Omental fat pad (tissue), 4 donors: Measurements from ENCODE around the gene C1QL4. TPM values are rescaled to one million over a fixed set of nuclear protein-coding genes. Genes with fewer than 3 reads are reported as not detected.

Experiments used
- ATAC-seq: fragments of 150-250 bp; one replicate; pipeline ENCODE4 v1.9.1; 2016; ENCODE audit warnings: mild to moderate bottlenecking, moderate library complexity; ENCODE audit not compliant: low FRiP score
- DNase-seq: peaks from one replicate; pipeline ENCODE4 v3.0.0-alpha.2; 2019; ENCODE audit warnings: low spot score
- total RNA-seq, 4 donors: library from RNA; depleted of rRNA; stranded (reverse); fragments of >200 nt; gene quantifications; one replicate each; pipeline ENCODE4 v1.1.0, GENCODE V29; 2016
- TF ChIP-seq, protein P1 (sequence below), 3 donors: fragments of 450-650 bp; IDR thresholded peaks; one replicate each; pipeline ENCODE4 v1.5.1; 2016 to 2017; ENCODE audit warnings: antibody characterized with exemption in 3 of 3, mild to moderate bottlenecking in 3 of 3, moderate library complexity in 2 of 3

The C1QL4 gene
- total RNA-seq, 4 donors from 2014 or later: 0.65 to 1.1 TPM; not detected in 2

GRCh38 chr12:49297695-49298060 is 39.3 kb downstream of the C1QL4 start:
- TF ChIP-seq, protein P1, sequence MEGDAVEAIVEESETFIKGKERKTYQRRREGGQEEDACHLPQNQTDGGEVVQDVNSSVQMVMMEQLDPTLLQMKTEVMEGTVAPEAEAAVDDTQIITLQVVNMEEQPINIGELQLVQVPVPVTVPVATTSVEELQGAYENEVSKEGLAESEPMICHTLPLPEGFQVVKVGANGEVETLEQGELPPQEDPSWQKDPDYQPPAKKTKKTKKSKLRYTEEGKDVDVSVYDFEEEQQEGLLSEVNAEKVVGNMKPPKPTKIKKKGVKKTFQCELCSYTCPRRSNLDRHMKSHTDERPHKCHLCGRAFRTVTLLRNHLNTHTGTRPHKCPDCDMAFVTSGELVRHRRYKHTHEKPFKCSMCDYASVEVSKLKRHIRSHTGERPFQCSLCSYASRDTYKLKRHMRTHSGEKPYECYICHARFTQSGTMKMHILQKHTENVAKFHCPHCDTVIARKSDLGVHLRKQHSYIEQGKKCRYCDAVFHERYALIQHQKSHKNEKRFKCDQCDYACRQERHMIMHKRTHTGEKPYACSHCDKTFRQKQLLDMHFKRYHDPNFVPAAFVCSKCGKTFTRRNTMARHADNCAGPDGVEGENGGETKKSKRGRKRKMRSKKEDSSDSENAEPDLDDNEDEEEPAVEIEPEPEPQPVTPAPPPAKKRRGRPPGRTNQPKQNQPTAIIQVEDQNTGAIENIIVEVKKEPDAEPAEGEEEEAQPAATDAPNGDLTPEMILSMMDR (IDR thresholded peaks at IDR 0.05): no peak
- ATAC-seq (no peak), DNase-seq (no peak)

DNA sequence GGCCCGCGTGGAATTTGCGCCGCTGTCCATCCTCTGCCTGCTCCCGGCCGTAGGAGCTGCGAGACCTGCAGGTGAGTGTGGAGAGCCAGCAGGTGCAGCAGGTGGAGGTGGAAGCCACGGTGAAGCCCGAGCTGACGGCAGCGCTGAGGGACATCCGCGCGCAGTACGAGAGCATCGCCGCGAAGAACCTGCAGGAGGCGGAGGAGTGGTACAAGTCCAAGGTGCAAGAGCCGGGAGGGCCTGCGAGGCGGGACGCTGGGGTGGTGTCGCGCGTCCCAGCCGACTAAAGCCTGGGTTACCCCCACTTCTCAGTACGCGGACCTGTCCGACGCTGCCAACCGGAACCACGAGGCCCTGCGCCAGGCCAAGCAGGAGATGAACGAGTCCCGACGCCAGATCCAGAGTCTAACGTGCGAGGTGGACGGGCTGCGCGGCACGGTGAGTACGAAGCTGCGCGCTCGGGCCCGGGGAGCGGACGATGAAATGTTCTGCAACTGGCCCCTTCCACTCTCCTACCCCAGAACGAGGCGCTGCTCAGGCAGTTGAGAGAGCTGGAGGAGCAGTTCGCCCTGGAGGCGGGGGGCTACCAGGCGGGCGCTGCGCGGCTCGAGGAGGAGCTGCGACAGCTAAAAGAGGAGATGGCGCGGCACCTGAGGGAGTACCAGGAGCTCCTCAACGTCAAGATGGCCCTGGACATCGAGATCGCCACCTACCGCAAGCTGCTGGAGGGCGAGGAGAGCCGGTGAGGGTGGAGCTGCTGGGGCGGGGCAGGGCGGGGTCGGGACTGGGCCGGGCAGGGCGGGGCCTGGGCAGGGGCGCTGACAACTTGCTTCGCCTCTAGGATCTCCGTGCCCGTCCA is 39.9 kb downstream of the C1QL4 start:
- DNase-seq (no peak), ATAC-seq (no peak)
- TF ChIP-seq, protein P1 (IDR thresholded peaks at IDR 0.05): no peak

- TF ChIP-seq, protein P1 (IDR thresholded peaks at IDR 0.05): no peak
- DNase-seq (no peak), ATAC-seq (no peak)
These were observed 40.8 kb downstream of the C1QL4 start for GRCh38 chr12:49296034-49296835.

- TF ChIP-seq, protein P1 (IDR thresholded peaks at IDR 0.05): no peak
- no peak for ATAC-seq
- no peak for DNase-seq
These were observed 41.7 kb downstream of the C1QL4 start, which contains the start of gene PRPH for GRCh38 chr12:49295082-49295936. PRPH (plus strand) TSS chr12:49295147; CDS start chr12:49295201, 54 bp downstream.

- ATAC-seq: no peak
- no peak for DNase-seq
- TF ChIP-seq, protein P1 (IDR thresholded peaks at IDR 0.05): no peak
These were observed 42.2 kb downstream of the C1QL4 start for GRCh38 chr12:49294804-49295081.

- TF ChIP-seq, protein P1 (IDR thresholded peaks at IDR 0.05): no peak
- DNase-seq: no peak
- ATAC-seq: peak; percentile 16
These were observed 42.7 kb downstream of the C1QL4 start for GRCh38 chr12:49294086-49294803.
